Measurements from ENCODE around the gene ADORA1.

- TF ChIP-seq CTCF (conservative IDR thresholded peaks at IDR 0.05; ENCODE audit: low read depth, low read length): no peak
- TF ChIP-seq EZH2 (IDR thresholded peaks at IDR 0.05; ENCODE audit: borderline replicate concordance, low read depth, low read length, poor library complexity, severe bottlenecking): no peak
These were observed 71.9 kb downstream of the ADORA1 start for GRCh38 chr1:203199481-203199815.
